SK-N-MC (cell line): ENCODE data around the gene LCE1F.

Source experiments
- DNase-seq: peaks from one replicate; pipeline ENCODE4 v3.0.0-alpha.2; 2011; ENCODE audit warnings: low read depth, low spot score
- H3K27ac ChIP-seq: fragments of 200-600 bp; sonication (generic); 2 replicates; pipeline ENCODE4 v1.5.1; 2016; ENCODE audit warnings: mixed run types
- H3K36me3 ChIP-seq: fragments of 200-600 bp; sonication (generic); 2 replicates; pipeline ENCODE4 v1.6.1; 2017; ENCODE audit warnings: antibody characterized with exemption, low read length, mixed read lengths; ENCODE audit not compliant: insufficient read depth
- H3K4me3 ChIP-seq: fragments of 200-600 bp; sonication (generic); 2 replicates; pipeline ENCODE4 v1.5.1; 2016
- H3K9ac ChIP-seq: fragments of 200-600 bp; sonication (generic); 2 replicates; pipeline ENCODE4 v1.8.0; 2017; ENCODE audit warnings: mixed run types, mixed read lengths; ENCODE audit not compliant: insufficient read length
- H3K9me3 ChIP-seq: fragments of 200-600 bp; sonication (generic); 2 replicates; pipeline ENCODE4 v1.6.1; 2017; ENCODE audit warnings: low read depth, mild to moderate bottlenecking, antibody characterized with exemption, low read length, moderate library complexity, mixed read lengths
- EZH2 ChIP-seq: fragments of 200-600 bp; sonication (generic); IDR thresholded peaks from one replicate; pipeline ENCODE4 v1.6.1; 2017; ENCODE audit warnings: antibody characterized with exemption
- FOXP2 ChIP-seq: optimal IDR thresholded peaks from 2 replicates; pipeline ENCODE3; 2011; ENCODE audit warnings: mild to moderate bottlenecking, moderate library complexity; ENCODE audit not compliant: insufficient read depth; ENCODE audit errors: extremely low read length, control extremely low read depth
- POLR2AphosphoS5 ChIP-seq: IDR thresholded peaks from 2 replicates; pipeline ENCODE4 v1.6.1; 2012; ENCODE audit warnings: mild to moderate bottlenecking, low read depth, low read length, borderline replicate concordance

The LCE1F gene

DNA sequence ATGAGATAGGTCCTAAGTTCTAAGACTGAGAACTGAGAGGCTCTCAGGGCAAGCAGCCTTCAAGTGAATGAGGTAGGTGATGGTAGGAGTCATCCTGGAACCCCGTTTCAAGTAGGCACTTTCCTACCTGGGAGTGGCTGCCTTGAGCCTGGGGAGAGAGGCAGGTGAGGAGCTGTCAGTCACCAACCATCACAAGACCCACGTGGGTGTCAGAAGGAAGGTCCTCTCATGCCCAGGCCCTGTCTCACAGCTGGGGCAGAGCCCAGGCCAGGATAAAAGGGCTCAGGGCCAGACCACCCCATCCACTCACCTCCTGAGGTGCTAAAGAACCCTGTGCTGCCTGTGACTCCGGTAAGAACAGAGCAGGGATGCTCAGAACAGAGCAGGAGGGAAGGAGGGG, 21.5 kb downstream of the LCE1F start, which contains the start of gene LCE1D:
Gene LCE1D, plus strand, starts transcription at position 301 of the 400 bp plus-strand sequence. CDS start 1,074 bp downstream, outside the sequence.
- DNase-seq, result no peak
- no peak within 1 kb of the TSS for H3K4me3 ChIP-seq

DNA sequence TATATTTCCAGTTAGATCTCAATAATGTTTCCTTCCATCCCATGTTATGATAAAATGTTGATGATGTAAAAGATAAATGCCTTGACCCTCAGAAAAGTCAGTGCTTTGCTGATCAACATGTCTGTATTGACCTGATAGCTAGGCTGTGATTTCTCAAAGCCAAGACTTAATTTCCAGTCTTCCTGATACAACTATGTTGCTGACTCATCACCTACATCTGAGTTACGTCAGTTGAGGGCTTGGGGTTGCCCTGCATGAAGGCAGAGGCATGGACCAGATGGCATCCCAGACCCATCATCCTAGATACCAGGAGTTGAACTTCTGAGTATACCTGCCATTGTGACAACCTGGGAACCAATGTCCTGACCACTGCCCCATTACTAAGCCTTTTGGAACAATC, 26.4 kb downstream of the LCE1F start:
- DNase-seq, result no peak
- no peaks in the 10 kb centered on the region for H3K36me3 ChIP-seq
- H3K9ac ChIP-seq, result no peak overlapping the region
- TF ChIP-seq FOXP2 (no peak), EZH2 (no peak), POLR2AphosphoS5 (no peak)
- no peaks in the 10 kb centered on the region for H3K9me3 ChIP-seq
- H3K4me3 ChIP-seq, result no peak overlapping the region
- H3K27ac ChIP-seq, result no peak overlapping the region

More for the DNA sequence above, 21.5 kb downstream of the LCE1F start, which contains the start of gene LCE1D:
- no peak for TF ChIP-seq FOXP2
- TF ChIP-seq EZH2, result no peak
- TF ChIP-seq POLR2AphosphoS5, result no peak
- Histone ChIP-seq H3K27ac (no peak within 1 kb of the TSS), H3K9me3 (no peaks in the 10 kb centered on the region), H3K9ac (no peak within 1 kb of the TSS), H3K36me3 (no peaks in the 10 kb centered on the region)

DNA sequence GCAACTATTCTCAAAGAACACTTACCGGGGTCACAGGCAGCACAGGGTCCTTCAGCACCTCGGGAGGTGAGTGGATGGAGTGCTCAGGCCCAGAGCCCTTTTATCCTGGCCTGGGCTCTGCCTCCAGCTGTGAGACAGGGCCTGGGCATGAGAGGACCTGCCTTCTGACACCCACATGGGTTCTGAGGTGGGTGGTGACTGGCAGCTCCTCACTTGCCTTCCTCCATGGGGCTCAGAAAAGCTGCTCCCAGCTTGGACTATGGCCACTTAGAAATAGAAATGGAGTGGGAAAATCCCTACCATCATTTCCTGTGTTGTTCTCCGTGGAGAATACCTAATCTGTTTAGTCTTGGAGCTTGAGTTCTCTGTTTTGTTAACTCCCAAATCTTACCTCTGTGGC, 31.6 kb downstream of the LCE1F start, which contains the start of gene LCE1C:
Gene LCE1C, minus strand, starts transcription at position 76 of the 400 bp plus-strand sequence. CDS start 1,173 bp downstream, outside the sequence.
- H3K9ac ChIP-seq, result no peak within 1 kb of the TSS
- no peak for DNase-seq
- no peak for TF ChIP-seq EZH2
- no peak for TF ChIP-seq POLR2AphosphoS5
- TF ChIP-seq FOXP2, result no peak
- no peaks in the 10 kb centered on the region for H3K9me3 ChIP-seq
- no peaks in the 10 kb centered on the region for H3K36me3 ChIP-seq
- H3K27ac ChIP-seq, result no peak within 1 kb of the TSS
- H3K4me3 ChIP-seq, result no peak within 1 kb of the TSS

DNA sequence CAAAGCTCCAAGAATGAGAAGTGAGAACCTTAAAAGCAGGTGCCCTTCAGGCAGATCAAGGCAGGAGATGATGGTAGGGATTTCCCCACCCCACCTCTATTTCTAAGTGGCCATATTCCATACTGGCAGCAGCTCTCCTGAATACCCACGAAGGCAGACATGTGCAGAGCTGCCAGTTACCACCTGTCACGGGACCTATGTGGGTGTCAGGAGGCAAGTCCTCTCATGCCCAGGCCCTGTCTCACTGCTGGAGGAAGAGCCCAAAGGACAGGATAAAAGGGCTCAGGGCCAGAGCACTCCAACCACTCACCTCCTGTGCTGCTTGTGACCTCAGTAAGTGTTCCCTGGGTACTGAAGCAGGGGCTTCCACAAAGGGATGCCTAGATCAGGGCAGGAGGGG, 36.1 kb downstream of the LCE1F start:
- no peak for DNase-seq
- H3K27ac ChIP-seq, result no peak overlapping the region
- no peaks in the 10 kb centered on the region for H3K9me3 ChIP-seq
- no peaks in the 10 kb centered on the region for H3K36me3 ChIP-seq
- no peak for TF ChIP-seq FOXP2
- no peak for TF ChIP-seq EZH2
- no peak for TF ChIP-seq POLR2AphosphoS5
- no peak overlapping the region for H3K9ac ChIP-seq
- no peak overlapping the region for H3K4me3 ChIP-seq

DNA sequence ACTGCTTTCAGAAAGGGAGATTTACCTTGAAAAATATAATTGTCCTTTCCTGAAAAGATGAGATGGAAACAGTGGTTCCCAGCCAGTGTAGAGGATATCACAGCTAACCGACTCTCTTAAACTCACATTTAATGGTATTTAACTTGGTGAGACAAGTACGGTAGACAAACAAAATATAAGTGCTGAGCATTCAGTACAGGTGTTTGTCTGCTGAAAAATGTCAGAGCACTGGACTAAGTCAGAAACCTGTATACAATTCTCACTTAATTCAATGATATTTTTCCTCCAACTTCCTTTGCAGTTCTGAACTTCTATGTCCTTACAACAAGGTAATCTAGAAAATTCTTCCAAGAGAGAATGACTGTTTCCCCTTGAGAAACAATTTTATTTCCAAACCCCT, 36.7 kb downstream of the LCE1F start, which contains the start of gene LCE1B:
Gene LCE1B, plus strand, starts transcription at position 301 of the 400 bp plus-strand sequence. CDS start 476 bp downstream, outside the sequence.
- Histone ChIP-seq H3K27ac (no peak within 1 kb of the TSS), H3K9me3 (no peaks in the 10 kb centered on the region), H3K36me3 (no peaks in the 10 kb centered on the region), H3K9ac (no peak within 1 kb of the TSS), H3K4me3 (no peak within 1 kb of the TSS)
- TF ChIP-seq FOXP2 (no peak), EZH2 (no peak), POLR2AphosphoS5 (no peak)
- DNase-seq, result no peak

DNA sequence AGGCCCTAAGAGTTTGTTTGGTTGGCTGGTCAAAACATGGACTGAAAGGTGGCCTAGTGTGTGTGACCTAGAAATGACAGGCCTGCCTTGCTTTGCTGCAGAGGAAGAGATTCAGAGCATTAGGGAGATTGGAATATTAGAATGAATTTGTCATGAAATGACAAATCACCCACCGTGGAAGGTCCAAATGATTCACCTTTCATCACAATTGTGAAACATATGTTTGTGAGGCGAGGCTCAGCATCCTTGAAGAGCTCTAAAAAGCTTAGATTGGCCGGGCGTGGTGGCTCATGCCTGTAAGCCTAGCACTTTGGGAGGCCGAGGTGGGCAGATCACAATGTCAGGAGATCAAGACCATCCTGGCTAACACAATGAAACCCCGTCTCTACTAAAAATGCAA, 42.4 kb downstream of the LCE1F start:
- Histone ChIP-seq H3K4me3 (no peak overlapping the region), H3K9ac (no peak overlapping the region), H3K36me3 (no peaks in the 10 kb centered on the region), H3K9me3 (no peaks in the 10 kb centered on the region), H3K27ac (no peak overlapping the region)
- DNase-seq, result no peak
- TF ChIP-seq POLR2AphosphoS5 (no peak), FOXP2 (no peak), EZH2 (no peak)

DNA sequence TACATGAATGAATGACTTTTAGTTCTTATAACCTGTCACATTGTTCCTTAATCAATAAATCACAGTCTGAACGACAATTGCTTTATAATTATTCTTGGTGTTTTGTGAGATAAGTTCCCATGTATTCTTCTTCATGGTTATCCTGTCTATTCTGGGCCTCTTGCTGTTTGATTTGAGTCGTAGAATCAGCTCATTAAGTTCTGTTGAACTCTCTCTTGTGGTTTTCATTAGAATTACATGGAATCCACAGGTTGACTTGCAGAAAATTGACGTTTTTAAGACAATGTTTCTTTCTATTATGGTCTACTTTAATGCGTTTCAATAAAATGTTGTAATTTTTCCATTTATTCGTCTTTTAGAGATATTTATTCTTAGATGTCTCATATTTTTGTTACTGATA, 48.4 kb downstream of the LCE1F start:
- H3K4me3 ChIP-seq, result no peak overlapping the region
- no peak overlapping the region for H3K27ac ChIP-seq
- TF ChIP-seq EZH2, result no peak
- H3K9me3 ChIP-seq, result no peaks in the 10 kb centered on the region
- H3K9ac ChIP-seq, result no peak overlapping the region
- H3K36me3 ChIP-seq, result no peaks in the 10 kb centered on the region
- no peak for DNase-seq

DNA sequence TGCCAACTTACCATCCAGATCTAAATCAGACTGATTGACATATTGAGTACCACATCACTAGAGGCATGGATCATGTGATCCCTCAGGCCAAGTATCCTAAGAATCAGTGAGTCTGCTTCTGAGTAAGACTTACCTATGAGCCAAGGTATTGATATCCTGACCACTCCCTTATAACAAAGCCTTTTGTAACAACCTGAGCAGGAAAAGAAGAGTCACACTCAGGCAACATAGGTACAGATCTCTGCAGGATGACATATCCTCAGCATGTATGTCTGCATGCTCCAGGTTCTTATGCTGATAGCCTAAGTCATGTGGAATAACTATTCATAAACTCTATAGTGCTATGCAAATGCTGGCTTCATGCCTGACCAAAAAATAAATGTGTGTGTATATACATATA, 50.0 kb downstream of the LCE1F start:
- no peak for TF ChIP-seq FOXP2
- no peak for TF ChIP-seq POLR2AphosphoS5
- no peak overlapping the region for H3K9ac ChIP-seq
- no peak for DNase-seq
- no peak overlapping the region for H3K27ac ChIP-seq
- H3K36me3 ChIP-seq, result no peaks in the 10 kb centered on the region
- H3K4me3 ChIP-seq, result no peak overlapping the region
- no peaks in the 10 kb centered on the region for H3K9me3 ChIP-seq
